GM08714 (cell line): Measurements from ENCODE around the gene ALK.

Source experiments
- H3K4me3 ChIP-seq: fragments of 200-500 bp; sonication (Bioruptor generic); 2 replicates; pipeline ENCODE4 v1.5.1; 2014; ENCODE audit warnings: mild to moderate bottlenecking, low read length, inconsistent platforms
- ZNF274 ChIP-seq: IDR thresholded peaks from 2 replicates; pipeline ENCODE4 v1.6.1; 2012; ENCODE audit warnings: mild to moderate bottlenecking, low read depth, low read length

ALK gene

DNA sequence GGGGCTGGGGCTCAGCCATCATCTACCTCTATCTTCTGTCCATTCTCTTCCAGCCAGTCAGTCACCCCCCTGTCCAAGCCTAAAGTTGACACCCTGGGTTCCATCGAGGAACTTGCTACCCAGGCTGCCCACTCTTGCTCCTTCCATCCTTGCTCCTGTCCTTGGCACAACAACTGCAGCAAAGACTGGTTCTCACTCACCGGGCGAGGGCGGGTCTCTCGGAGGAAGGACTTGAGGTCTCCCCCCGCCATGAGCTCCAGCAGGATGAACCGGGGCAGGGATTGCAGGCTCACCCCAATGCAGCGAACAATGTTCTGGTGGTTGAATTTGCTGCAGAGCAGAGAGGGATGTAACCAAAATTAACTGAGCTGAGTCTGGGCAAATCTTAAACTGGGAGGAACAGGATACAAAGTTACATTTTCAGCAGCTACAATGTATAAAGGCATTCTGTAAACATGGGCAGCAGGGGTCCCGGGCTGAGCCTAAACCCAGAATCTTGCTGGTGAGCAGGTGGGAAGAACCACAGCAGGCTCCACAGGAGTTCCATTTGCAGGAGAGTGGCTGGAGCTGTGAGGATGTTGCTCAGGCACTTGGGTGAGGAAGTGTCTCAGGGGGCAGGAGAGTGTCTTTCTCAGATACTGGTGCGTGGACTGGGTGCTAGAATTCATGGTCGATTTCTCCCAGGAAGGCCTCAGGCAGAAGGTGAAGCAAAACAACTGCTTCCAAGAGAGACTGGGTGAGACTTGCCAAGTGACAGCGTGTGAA, 700.7 kb downstream of the ALK start:
- no peak for TF ChIP-seq ZNF274
- H3K4me3 ChIP-seq = no peak overlapping the region

DNA sequence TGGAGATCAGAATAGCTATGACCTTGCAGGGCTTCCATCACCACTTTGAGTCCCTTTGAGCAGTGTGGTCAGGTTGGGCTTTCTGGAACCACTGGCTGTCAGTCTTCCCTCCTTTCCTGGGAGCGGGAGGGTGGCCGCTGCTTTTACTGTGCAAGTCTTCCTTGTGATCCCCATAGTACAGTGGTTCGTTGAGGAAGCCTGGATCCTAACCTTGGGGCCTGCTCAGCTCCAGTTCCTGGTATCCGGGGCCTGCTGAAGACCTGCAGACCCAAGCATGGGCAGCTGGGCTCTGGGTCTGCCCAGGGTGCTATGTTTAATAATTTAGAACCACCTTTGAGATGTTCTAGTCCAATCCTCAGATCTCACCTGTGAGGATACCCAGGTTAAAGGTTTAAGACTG, 702.0 kb downstream of the ALK start:
- TF ChIP-seq ZNF274 = no peak
- no peak overlapping the region for H3K4me3 ChIP-seq

DNA sequence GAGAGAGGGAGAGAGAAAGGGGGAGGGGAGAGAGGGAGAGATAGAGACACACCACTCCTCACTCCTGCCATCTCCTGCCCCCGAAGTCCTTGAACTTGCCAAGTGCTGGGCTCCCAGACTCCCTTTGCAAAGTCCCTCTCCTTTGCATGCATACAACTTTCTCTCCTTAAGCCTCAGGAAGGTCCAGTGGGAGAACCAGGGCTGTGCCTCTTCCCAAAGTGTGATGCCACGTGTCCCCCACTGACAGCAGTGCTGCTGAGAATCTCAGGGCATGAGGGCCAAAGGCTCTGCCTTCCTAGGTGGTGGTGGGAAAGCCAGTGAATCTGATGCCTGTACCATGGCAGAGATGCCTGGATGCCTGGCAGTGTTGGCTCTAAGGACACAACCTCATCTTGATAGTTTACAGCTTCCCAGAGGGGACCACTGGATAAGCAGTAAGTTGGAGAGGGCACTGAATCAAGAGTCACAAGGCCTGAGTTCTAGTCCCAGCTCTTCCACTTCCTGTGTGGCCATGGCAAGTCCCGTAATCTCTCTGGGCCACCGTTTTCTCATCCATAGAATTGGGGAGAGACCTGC, 702.7 kb downstream of the ALK start:
- TF ChIP-seq ZNF274 = no peak
- H3K4me3 ChIP-seq = no peak overlapping the region

DNA sequence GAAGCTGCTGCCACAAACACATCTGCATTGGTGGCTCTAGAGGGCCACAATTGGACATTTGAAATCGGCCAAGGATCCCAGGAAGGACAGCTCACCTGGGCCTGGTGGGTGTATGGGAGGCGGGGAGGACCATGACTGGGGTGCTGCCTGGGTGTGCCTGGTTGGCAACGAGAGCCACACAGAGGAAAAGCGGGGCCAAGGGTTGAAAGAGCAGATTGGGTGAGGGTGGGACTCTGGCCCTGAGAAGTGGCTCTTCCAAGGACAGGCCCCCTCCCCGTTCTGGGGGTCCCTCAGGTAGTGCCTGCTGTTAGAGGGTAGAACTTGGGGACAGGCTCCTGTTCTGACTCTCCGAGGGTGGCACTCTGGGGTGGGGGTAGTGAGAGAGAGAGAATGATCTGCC, 703.3 kb downstream of the ALK start:
- H3K4me3 ChIP-seq = no peak overlapping the region
- TF ChIP-seq ZNF274 = no peak

DNA sequence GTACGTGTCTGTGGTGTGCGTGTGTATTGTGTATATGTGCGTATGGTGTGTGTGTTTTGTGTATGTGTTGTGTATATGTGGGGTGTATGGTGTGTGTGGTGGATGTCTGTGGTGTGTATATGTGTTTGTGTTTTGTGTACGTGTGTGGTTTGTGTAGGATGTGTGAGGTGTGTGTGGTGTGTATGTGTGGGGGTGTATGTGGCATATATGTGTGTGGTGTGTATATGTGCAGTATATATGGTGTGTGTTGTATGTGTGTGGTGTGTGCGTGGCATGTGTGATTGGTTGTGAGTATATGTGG, 704.8 kb downstream of the ALK start:
- H3K4me3 ChIP-seq = no peak overlapping the region
- no peak for TF ChIP-seq ZNF274

DNA sequence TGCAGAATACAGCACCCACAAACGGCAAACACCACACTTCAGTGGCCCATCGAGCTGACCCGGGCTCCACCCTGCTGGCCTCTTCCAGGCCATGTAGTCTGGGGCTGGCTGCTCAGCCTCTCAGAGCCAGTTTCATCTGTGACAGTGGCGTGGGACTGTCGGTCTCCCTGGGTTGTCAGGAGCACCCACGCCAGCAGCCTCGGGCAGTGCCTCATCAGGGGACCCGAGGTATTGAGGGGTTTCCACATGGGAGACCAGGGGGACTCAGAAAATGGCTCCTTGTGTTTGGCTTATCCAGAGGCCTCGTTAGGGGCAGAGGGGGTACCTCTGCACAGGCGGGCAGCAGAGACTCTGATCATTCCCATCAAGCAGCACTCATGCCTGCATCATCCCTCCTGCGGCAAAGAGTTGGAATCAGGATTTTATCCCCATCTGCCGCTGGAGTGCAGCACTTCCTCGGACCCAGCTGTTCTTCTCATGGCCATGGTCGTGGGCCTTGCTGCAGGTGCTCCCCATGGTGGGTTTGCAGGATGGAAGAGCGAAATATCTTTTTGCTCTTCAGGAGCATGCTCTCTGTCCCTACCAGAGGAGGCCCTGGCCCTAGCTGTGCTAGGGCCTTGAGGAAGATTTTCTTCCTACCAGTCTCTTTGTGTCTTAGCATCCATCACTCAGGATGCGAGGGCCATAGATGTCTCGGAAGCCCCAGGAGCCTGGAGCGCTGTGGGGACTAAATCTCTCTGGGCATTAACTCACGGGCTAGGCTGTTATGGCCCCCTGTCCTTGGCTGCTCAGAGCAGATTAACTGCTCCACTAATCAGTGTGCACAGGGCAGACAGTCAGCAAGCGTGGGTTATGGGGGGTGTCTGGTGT, 705.4 kb downstream of the ALK start:
- TF ChIP-seq ZNF274 = no peak
- H3K4me3 ChIP-seq = no peak overlapping the region

DNA sequence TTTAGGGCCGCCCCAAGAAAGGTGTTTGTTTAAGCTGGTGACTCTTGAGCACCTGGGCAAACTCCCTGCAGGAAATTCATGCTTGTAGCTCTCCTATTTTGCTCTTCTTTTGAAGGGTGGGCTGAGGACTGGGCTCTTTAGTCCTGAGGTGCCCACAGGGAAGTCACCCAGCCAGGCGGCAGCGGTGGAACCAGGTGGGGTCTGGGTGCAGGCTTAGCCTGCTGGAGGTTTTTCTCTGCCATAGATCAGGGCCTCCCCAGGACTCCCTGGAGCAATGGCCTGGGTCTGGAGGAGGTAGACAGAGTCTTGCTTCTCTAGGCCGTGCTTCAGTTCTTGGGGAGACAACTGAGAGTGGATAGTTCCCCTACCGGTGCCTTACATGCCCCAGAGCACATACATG, 706.3 kb downstream of the ALK start:
- no peak overlapping the region for H3K4me3 ChIP-seq
- no peak for TF ChIP-seq ZNF274

DNA sequence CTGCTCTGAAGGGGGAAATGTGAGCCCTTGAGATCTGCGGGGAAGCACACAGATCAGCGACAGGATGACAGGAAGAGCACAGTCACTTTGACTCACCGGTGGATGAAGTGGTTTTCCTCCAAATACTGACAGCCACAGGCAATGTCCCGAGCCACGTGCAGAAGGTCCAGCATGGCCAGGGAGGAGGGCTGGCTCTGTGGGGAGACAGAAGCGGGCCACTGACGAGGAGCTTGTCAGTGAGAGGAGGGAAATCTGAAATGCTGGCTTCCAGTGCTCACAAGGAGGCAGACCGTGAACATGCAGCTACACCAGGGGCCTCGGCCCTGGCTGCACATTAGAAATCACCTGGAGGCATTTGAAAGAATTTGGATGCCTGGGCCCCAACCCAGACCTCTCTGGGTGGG, 707.5 kb downstream of the ALK start:
- H3K4me3 ChIP-seq = no peak overlapping the region
- no peak for TF ChIP-seq ZNF274

DNA sequence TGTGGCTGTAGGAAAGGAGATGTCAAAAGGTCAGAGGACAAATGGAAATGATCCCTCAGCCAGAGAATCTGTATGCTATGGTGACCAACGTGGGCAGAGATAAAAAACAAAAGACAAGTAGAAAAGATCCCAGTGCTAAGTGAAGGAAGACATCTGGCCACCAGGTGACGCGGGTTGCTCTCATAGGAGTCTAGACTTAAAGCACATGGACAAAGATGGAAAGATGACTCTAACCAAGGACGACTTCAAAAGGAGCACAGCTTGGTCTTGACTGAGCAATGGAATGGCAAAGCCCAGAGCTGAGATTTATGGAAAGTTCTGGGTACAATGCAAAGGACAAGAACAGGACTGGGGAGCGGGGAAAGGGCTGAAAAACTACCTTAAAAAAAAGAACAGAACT, 709.4 kb downstream of the ALK start:
- H3K4me3 ChIP-seq = no peak overlapping the region
- no peak for TF ChIP-seq ZNF274

DNA sequence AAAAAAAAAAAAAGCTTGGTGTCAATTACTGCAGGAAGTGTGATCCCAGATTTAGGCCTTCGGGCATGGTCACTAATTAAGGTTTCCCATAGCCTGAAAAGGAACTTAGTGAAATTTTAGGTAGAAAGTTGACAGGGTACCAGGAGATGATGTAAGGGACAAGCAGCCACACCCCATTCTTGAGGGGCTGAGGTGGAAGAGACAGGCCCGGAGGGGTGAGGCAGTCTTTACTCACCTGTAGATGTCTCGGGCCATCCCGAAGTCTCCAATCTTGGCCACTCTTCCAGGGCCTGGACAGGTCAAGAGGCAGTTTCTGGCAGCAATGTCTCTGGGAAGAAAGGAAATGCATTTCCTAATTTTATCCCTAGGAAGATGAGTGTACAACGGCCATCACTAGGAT, 711.8 kb downstream of the ALK start:
- TF ChIP-seq ZNF274 = no peak
- H3K4me3 ChIP-seq = no peak overlapping the region

DNA sequence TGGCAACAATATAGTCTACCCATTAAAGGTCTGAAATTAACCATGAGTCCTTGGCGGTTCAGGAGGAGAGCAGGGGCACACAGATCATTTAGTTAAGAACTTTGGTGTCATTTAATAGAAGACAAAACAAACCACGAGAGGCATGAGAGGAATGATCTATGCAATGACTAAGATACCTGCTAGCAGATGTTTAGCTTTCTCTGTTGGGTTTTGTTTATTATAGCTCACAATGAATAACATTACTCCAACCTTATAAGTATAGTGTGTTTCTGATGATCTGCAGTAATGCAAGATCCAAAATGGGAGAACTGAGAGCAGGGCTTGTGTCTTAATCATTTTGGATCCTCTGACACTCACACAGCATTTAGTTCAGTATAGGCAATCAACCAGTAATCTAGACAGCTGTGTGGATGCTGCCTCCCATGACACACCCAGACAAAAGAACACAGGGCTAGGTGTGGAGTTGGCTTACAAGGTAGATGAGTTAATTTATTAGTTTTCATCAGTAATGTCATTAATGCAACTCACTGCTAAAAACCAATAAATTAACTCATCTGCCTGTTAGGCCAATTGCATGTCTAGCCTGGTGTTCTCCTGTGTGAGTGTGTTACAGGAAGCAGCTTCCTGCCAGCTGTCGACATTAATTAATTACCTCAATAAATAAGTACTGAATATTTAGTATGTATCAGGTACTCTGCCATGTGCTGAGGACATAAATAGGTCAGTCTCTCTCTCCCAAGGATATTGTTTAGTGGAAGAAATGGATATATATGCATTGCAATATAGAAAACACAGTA, 713.8 kb downstream of the ALK start:
- TF ChIP-seq ZNF274 = no peak

DNA sequence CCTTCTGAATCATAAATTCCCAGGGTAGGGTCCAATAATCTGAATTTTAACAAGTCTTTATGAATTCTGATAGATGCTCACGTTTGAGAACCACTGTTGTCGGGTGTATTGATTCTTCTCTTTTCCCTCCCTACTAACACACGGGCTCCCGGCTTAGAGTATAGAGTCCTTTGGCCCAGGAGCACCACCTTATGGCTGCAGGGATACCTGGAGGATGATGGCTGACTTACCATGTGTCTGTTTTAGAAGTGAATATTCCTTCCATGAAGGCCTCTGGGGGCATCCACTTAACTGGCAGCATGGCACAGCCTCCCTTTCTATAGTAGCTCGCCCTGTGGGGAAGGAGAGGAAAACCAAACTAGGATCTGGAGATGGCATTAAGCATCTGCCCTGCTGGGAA, 714.4 kb downstream of the ALK start:
- no peak for TF ChIP-seq ZNF274
- H3K4me3 ChIP-seq = no peak overlapping the region

More for the DNA sequence above, 713.8 kb downstream of the ALK start:
- H3K4me3 ChIP-seq = no peak overlapping the region

DNA sequence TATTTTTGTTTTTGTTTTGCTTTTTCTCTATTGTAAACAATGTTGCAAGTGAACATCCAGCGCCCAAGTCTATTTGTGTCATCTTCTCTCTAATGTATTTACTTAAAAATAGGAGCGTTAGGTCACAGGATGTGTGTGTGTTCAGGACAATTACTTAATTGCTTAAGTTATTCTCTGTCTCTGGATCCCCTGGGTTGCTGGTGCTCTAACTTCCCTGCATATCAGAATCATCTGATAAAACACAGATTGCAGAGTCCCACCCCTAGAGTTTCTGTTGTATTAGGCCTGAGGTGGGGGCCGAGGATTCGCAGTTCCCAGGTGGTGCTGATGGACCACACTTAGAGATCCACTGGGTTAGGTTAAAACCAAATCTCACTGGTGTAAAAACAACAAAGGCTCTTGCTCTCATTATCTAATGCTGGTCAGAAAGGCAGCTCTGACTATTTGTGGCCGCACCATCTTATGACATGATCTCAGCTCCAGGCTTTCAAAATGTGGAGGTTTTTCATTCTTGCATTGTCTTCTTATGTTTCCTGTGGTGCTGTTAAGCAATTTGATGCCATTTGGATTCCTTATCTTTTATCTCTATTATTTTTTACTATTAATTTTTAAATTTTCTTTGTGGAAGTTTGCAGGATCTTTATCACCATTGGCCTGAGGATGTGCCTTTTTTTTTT, 718.4 kb downstream of the ALK start:
- H3K4me3 ChIP-seq = no peak overlapping the region
- no peak for TF ChIP-seq ZNF274

DNA sequence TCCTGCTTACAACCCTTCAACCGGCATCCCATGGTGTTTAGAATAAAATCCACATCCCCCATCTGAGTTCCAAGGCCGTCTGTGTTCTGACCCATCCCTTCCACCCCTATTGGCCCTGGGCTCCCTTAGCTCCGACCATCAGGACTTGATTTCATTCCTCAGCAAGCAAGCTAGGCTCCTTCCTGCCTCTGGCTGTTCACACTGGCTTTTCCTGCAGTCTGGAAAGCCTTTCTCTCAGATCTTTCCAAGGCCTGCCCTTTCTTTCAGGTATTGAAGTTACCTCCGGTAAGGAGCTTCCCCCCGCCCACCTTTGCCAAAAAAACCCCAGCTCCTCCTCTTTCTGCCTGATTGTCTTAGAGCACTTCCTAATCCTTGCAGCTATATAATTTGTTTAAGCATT, 719.4 kb downstream of the ALK start:
- H3K4me3 ChIP-seq = no peak overlapping the region
- no peak for TF ChIP-seq ZNF274
